Neural cell (in vitro differentiated cells): ENCODE data around the gene RRAGB. TPM values are rescaled to one million over a fixed set of nuclear protein-coding genes. Genes with fewer than 3 reads are reported as not detected.

Source experiments
- H2AFZ ChIP-seq: fragments of 200-600, 300-800 bp; sonication (generic), shearing (Covaris generic); 2 replicates; pipeline ENCODE4 v1.6.0; 2014; ENCODE audit warnings: low read depth, mild to moderate bottlenecking, antibody characterized with exemption, low read length, moderate library complexity
- H3F3A ChIP-seq: fragments of 200-600 bp; shearing (Covaris generic); 2 replicates; pipeline ENCODE4 v1.6.1; 2016; ENCODE audit warnings: mild to moderate bottlenecking, moderate library complexity, mixed read lengths, antibody characterized with exemption, low read length; ENCODE audit not compliant: insufficient read depth, poor library complexity, severe bottlenecking
- H3K27ac ChIP-seq: fragments of 200-600, 300-800 bp; sonication (generic), shearing (Covaris generic); 2 replicates; pipeline ENCODE4 v1.5.1; 2014; ENCODE audit warnings: mild to moderate bottlenecking, low read length, moderate library complexity
- H3K27me3 ChIP-seq: fragments of 300-800, 200-600 bp; sonication (generic), shearing (Covaris generic); 2 replicates; pipeline ENCODE4 v1.6.0; 2014; ENCODE audit warnings: mild to moderate bottlenecking, low read depth, low read length, moderate library complexity; ENCODE audit not compliant: insufficient read depth
- H3K36me3 ChIP-seq: fragments of 300-800, 200-600 bp; sonication (generic), shearing (Covaris generic); 2 replicates; pipeline ENCODE4 v1.5.1; 2014; ENCODE audit warnings: mild to moderate bottlenecking, antibody characterized with exemption, low read length, moderate library complexity; ENCODE audit not compliant: insufficient read depth
- H3K4me2 ChIP-seq: fragments of 300-800, 200-600 bp; sonication (generic), shearing (Covaris generic); 2 replicates; pipeline ENCODE4 v1.6.0; 2014; ENCODE audit warnings: mild to moderate bottlenecking, low read length
- H3K4me3 ChIP-seq: fragments of 300-800, 200-600 bp; sonication (generic), shearing (Covaris generic); 2 replicates; pipeline ENCODE4 v1.5.1; 2014; ENCODE audit warnings: mild to moderate bottlenecking, low read length, moderate library complexity
- H3K79me2 ChIP-seq: fragments of 200-600 bp; shearing (Covaris generic); replicated peaks from 2 replicates; pipeline ENCODE4 v1.6.0; 2014; ENCODE audit warnings: mild to moderate bottlenecking, low read length, moderate library complexity; ENCODE audit not compliant: insufficient read depth
- H3K9ac ChIP-seq: fragments of 300-800, 200-600 bp; sonication (generic), shearing (Covaris generic); 2 replicates; pipeline ENCODE4 v1.6.1; 2016; ENCODE audit warnings: mild to moderate bottlenecking, low read length, mixed read lengths
- H3K9me2 ChIP-seq: fragments of 200-600 bp; shearing (Covaris generic); 2 replicates; pipeline ENCODE4 v1.6.1; 2016; ENCODE audit warnings: mild to moderate bottlenecking, low read length, mixed read lengths; ENCODE audit not compliant: insufficient read depth
- H3K9me3 ChIP-seq: fragments of 200-600, 300-800 bp; sonication (generic), shearing (Covaris generic); 2 replicates; pipeline ENCODE4 v1.6.1; 2016; ENCODE audit warnings: mild to moderate bottlenecking, mixed run types, low read length, moderate library complexity, mixed read lengths
- H4K20me1 ChIP-seq: fragments of 200-600 bp; shearing (Covaris generic); 2 replicates; pipeline ENCODE4 v1.6.1; 2016; ENCODE audit warnings: mild to moderate bottlenecking, mixed run types; ENCODE audit not compliant: insufficient read depth
- CTCF ChIP-seq: fragments of 450-650 bp; IDR thresholded peaks from 2 replicates; pipeline ENCODE4 v1.5.1; 2014; ENCODE audit warnings: antibody characterized with exemption, mild to moderate bottlenecking, moderate library complexity; ENCODE audit not compliant: poor library complexity, severe bottlenecking
- EP300 ChIP-seq: fragments of 450-650 bp; conservative IDR thresholded peaks from 2 replicates; pipeline ENCODE4 v1.6.1; 2014; ENCODE audit warnings: antibody characterized with exemption, mild to moderate bottlenecking, moderate library complexity; ENCODE audit not compliant: poor library complexity, severe bottlenecking
- EZH2 ChIP-seq: fragments of 200-600, 300-800 bp; shearing (Covaris generic), sonication (generic); IDR thresholded peaks from 2 replicates; pipeline ENCODE4 v1.6.1; 2014; ENCODE audit warnings: antibody characterized with exemption, low read length, borderline replicate concordance, mild to moderate bottlenecking; ENCODE audit not compliant: insufficient read depth, poor library complexity, severe bottlenecking
- MXI1 ChIP-seq: fragments of 450-650 bp; conservative IDR thresholded peaks from 2 replicates; pipeline ENCODE4 v1.6.1; 2014; ENCODE audit warnings: antibody characterized with exemption, mild to moderate bottlenecking; ENCODE audit not compliant: poor library complexity, severe bottlenecking
- POLR2AphosphoS5 ChIP-seq: IDR thresholded peaks from 2 replicates; pipeline ENCODE4 v1.6.1; 2012
- RAD21 ChIP-seq: fragments of 450-650 bp; conservative IDR thresholded peaks from 2 replicates; pipeline ENCODE4 v1.6.1; 2014; ENCODE audit warnings: antibody characterized with exemption, mild to moderate bottlenecking, moderate library complexity
- REST ChIP-seq: IDR thresholded peaks from 2 replicates; pipeline ENCODE4 v1.6.1; 2012; ENCODE audit warnings: borderline replicate concordance
- TAF1 ChIP-seq: IDR thresholded peaks from 2 replicates; pipeline ENCODE4 v1.6.1; 2012; ENCODE audit warnings: low read depth
- polyA plus RNA-seq: library from polyadenylated mRNA; depleted of rRNA; stranded (reverse); fragments of >200 nt; gene quantifications from 2 replicates; pipeline ENCODE4 v1.2.3, GENCODE V29; 2014

The RRAGB gene
- polyA plus RNA-seq, 1 donor from 2014 or later: 124 TPM

GRCh38 chrX:55787063-55787462, 69.5 kb downstream of the RRAGB start:
- Histone ChIP-seq H3K36me3 (no peaks in the 10 kb centered on the region), H3K27ac (no peak overlapping the region)
- TF ChIP-seq RAD21 (no peak), EP300 (no peak), TAF1 (no peak), EZH2 (no peak), REST (no peak), MXI1 (no peak)

GRCh38 chrX:55787727-55788126, 70.2 kb downstream of the RRAGB start:
- Histone ChIP-seq H3K9ac (no peak overlapping the region), H3F3A (no peaks in the 10 kb centered on the region), H3K27me3 (no peaks in the 10 kb centered on the region), H3K9me2 (no peaks in the 10 kb centered on the region), H3K36me3 (no peaks in the 10 kb centered on the region), H3K4me2 (no peak overlapping the region), H2AFZ (no peak overlapping the region), H3K79me2 (no peaks in the 10 kb centered on the region), H3K9me3 (no peaks in the 10 kb centered on the region), H4K20me1 (no peaks in the 10 kb centered on the region), H3K4me3 (no peak overlapping the region), H3K27ac (no peak overlapping the region)
- TF ChIP-seq EZH2 (no peak), EP300 (no peak), RAD21 (no peak), POLR2AphosphoS5 (no peak), TAF1 (no peak), REST (no peak), CTCF (no peak), MXI1 (no peak)

More at GRCh38 chrX:55787063-55787462, 69.5 kb downstream of the RRAGB start:
- H3K4me3 ChIP-seq: no peak overlapping the region
- H3K9me2 ChIP-seq: no peaks in the 10 kb centered on the region
- no peak overlapping the region for H3K4me2 ChIP-seq
- H3F3A ChIP-seq: no peaks in the 10 kb centered on the region
- H3K9me3 ChIP-seq: no peaks in the 10 kb centered on the region
- H3K79me2 ChIP-seq: no peaks in the 10 kb centered on the region
- no peaks in the 10 kb centered on the region for H4K20me1 ChIP-seq
- no peak overlapping the region for H2AFZ ChIP-seq
- no peak overlapping the region for H3K9ac ChIP-seq
- no peaks in the 10 kb centered on the region for H3K27me3 ChIP-seq
